H9 (cell line): ENCODE data around the gene MFSD6. TPM values are rescaled to one million over a fixed set of nuclear protein-coding genes. Genes with fewer than 3 reads are reported as not detected.

Experiments used
- DNase-seq: peaks from one replicate; pipeline ENCODE4 v3.0.0-alpha.2; 2017
- H2AFZ ChIP-seq: one replicate; pipeline ENCODE4 v1.6.1; 2013; ENCODE audit warnings: mild to moderate bottlenecking, low read length, control low read depth, moderate library complexity
- H2AK5ac ChIP-seq: 2 replicates; pipeline ENCODE4 v1.6.1; 2013; ENCODE audit warnings: low read length, control low read depth, mixed read lengths; ENCODE audit not compliant: insufficient read length
- H2BK120ac ChIP-seq: one replicate; pipeline ENCODE4 v1.6.1; 2013; ENCODE audit warnings: low read depth, mild to moderate bottlenecking, low read length, control low read depth, inconsistent platforms; ENCODE audit not compliant: poor library complexity, severe bottlenecking
- H2BK12ac ChIP-seq: 2 replicates; pipeline ENCODE4 v1.6.1; 2013; ENCODE audit warnings: low read length, control low read depth, mixed read lengths, low read depth; ENCODE audit not compliant: insufficient read length
- H2BK15ac ChIP-seq: 2 replicates; pipeline ENCODE4 v1.6.1; 2013; ENCODE audit warnings: low read depth, low read length, control low read depth
- H2BK20ac ChIP-seq: one replicate; pipeline ENCODE4 v1.6.1; 2013; ENCODE audit warnings: low read depth, mild to moderate bottlenecking, low read length, control low read depth, inconsistent platforms; ENCODE audit not compliant: poor library complexity, severe bottlenecking
- H2BK5ac ChIP-seq: 2 replicates; pipeline ENCODE4 v1.6.1; 2013; ENCODE audit warnings: low read length, control low read depth, mixed read lengths; ENCODE audit not compliant: insufficient read length
- H3K14ac ChIP-seq: 2 replicates; pipeline ENCODE4 v1.6.1; 2013; ENCODE audit warnings: low read length, control low read depth; ENCODE audit not compliant: insufficient read depth
- H3K18ac ChIP-seq: 2 replicates; pipeline ENCODE4 v1.6.1; 2013; ENCODE audit warnings: low read depth, mild to moderate bottlenecking, mixed read lengths, low read length, control low read depth; ENCODE audit not compliant: insufficient read length
- H3K23ac ChIP-seq: 2 replicates; pipeline ENCODE4 v1.6.1; 2013; ENCODE audit warnings: low read length, control low read depth, mixed read lengths, low read depth; ENCODE audit not compliant: insufficient read length
- H3K23me2 ChIP-seq: 2 replicates; pipeline ENCODE4 v1.6.1; 2013; ENCODE audit warnings: low read depth, mild to moderate bottlenecking, mixed read lengths, low read length, control low read depth; ENCODE audit not compliant: insufficient read length, poor library complexity, severe bottlenecking
- H3K27ac ChIP-seq: 2 replicates; pipeline ENCODE4 v1.5.1; 2013; ENCODE audit warnings: low read length, control low read depth, mixed read lengths, low read depth; ENCODE audit not compliant: insufficient read length
- H3K27me3 ChIP-seq: 2 replicates; pipeline ENCODE4 v1.6.1; 2013; ENCODE audit warnings: low read length, control low read depth, inconsistent platforms; ENCODE audit not compliant: insufficient read depth
- H3K4ac ChIP-seq: 2 replicates; pipeline ENCODE4 v1.6.1; 2013; ENCODE audit warnings: low read depth, mild to moderate bottlenecking, control low read depth, inconsistent platforms, low read length, moderate library complexity
- H3K4me1 ChIP-seq: 2 replicates; pipeline ENCODE4 v1.6.1; 2013; ENCODE audit warnings: low read length, control low read depth, inconsistent platforms; ENCODE audit not compliant: insufficient read depth
- H3K4me2 ChIP-seq: 2 replicates; pipeline ENCODE4 v1.6.1; 2013; ENCODE audit warnings: low read length, control low read depth, mixed read lengths; ENCODE audit not compliant: insufficient read length, insufficient read depth
- H3K56ac ChIP-seq: 2 replicates; pipeline ENCODE4 v1.6.1; 2013; ENCODE audit warnings: low read depth, mild to moderate bottlenecking, mixed read lengths, low read length, control low read depth; ENCODE audit not compliant: insufficient read length
- H3K79me1 ChIP-seq: 2 replicates; pipeline ENCODE4 v1.6.1; 2013; ENCODE audit warnings: low read depth, mild to moderate bottlenecking, moderate library complexity, low read length, control low read depth, inconsistent platforms; ENCODE audit not compliant: insufficient read depth, poor library complexity, severe bottlenecking
- H3K79me2 ChIP-seq: 2 replicates; pipeline ENCODE4 v1.6.1; 2013; ENCODE audit warnings: low read length, control low read depth, inconsistent platforms; ENCODE audit not compliant: insufficient read depth
- H3K9ac ChIP-seq: 2 replicates; pipeline ENCODE4 v1.6.1; 2013; ENCODE audit warnings: low read length, control low read depth, mixed read lengths; ENCODE audit not compliant: insufficient read length; ENCODE audit errors: extremely low read depth
- H3K9me3 ChIP-seq: one replicate; pipeline ENCODE4 v1.6.1; 2013; ENCODE audit warnings: low read depth, low read length, inconsistent platforms; ENCODE audit not compliant: control insufficient read depth
- H3T11ph ChIP-seq: one replicate; pipeline ENCODE4 v1.6.1; 2013; ENCODE audit warnings: mild to moderate bottlenecking, low read length, control low read depth, inconsistent platforms
- H4K20me1 ChIP-seq: one replicate; pipeline ENCODE4 v1.6.1; 2013; ENCODE audit not compliant: control insufficient read depth, insufficient read length, insufficient read depth
- H4K5ac ChIP-seq: 2 replicates; pipeline ENCODE4 v1.6.1; 2013; ENCODE audit warnings: low read depth, mild to moderate bottlenecking, mixed read lengths, low read length, control low read depth; ENCODE audit not compliant: insufficient read length
- H4K8ac ChIP-seq: replicated peaks from 2 replicates; pipeline ENCODE4 v1.6.1; 2013; ENCODE audit warnings: low read length, control low read depth, mixed read lengths, low read depth; ENCODE audit not compliant: insufficient read length
- H4K91ac ChIP-seq: 2 replicates; pipeline ENCODE4 v1.6.1; 2013; ENCODE audit warnings: low read depth, mild to moderate bottlenecking, moderate library complexity, mixed read lengths, low read length, control low read depth; ENCODE audit not compliant: insufficient read length
- H3K27ac Mint-ChIP-seq, 3 experiments: 2 replicates in 2 of 3; 3 replicates in 1 of 3; pipeline ENCODE4 v1.8.0; 2020 to 2021; ENCODE audit warnings: mixed read lengths in 3 of 3, mild to moderate bottlenecking in 1 of 3, moderate library complexity in 1 of 3
- H3K27me3 Mint-ChIP-seq: 2 replicates; pipeline ENCODE4 v1.8.0; 2021; ENCODE audit warnings: low read depth, mild to moderate bottlenecking, moderate library complexity, mixed read lengths
- H3K36me3 Mint-ChIP-seq, 3 experiments: 2 replicates in 2 of 3; 3 replicates in 1 of 3; pipeline ENCODE4 v1.8.0; 2020 to 2021; ENCODE audit warnings: low read depth in 3 of 3, mixed read lengths in 3 of 3; ENCODE audit not compliant: insufficient read depth in 1 of 3
- H3K4me1 Mint-ChIP-seq, 2 experiments: 2 replicates each; pipeline ENCODE4 v1.8.0; 2020; ENCODE audit warnings: mixed read lengths in 2 of 2
- H3K4me3 Mint-ChIP-seq, 2 experiments: 2 replicates in 1 of 2; 3 replicates in 1 of 2; pipeline ENCODE4 v1.8.0; 2020 to 2021; ENCODE audit warnings: mild to moderate bottlenecking in 2 of 2, mixed read lengths in 2 of 2, moderate library complexity in 1 of 2
- H3K9me3 Mint-ChIP-seq, 2 experiments: 2 replicates in 1 of 2; 3 replicates in 1 of 2; pipeline ENCODE4 v1.8.0; 2020; ENCODE audit warnings: mild to moderate bottlenecking in 2 of 2, mixed read lengths in 2 of 2, moderate library complexity in 1 of 2
- WGBS: extraction: QIAGEN DNeasy Blood & Tissue Kit; methylation state at CpG from one replicate; pipeline ENCODE4 v1.1.7; 2013; ENCODE audit warnings: missing lambda C conversion rate, low lambda C conversion rate, mixed read lengths; ENCODE audit not compliant: insufficient read length; ENCODE audit errors: extremely low coverage; 5-methylcytosine and 5-hydroxymethylcytosine counted together
- total RNA-seq: library from RNA; stranded (reverse); gene quantifications from 2 replicates; pipeline ENCODE4 v1.2.1, GENCODE V29; 2021
- TF ChIP-seq, protein P1 (sequence below): fragments of 200-600 bp; sonication (generic); conservative IDR thresholded peaks from 3 replicates; pipeline ENCODE4 v1.8.0; 2021; ENCODE audit warnings: antibody characterized with exemption, mild to moderate bottlenecking

Gene MFSD6
- total RNA-seq, 1 experiment from 2014 or later: 4.0 TPM

DNA sequence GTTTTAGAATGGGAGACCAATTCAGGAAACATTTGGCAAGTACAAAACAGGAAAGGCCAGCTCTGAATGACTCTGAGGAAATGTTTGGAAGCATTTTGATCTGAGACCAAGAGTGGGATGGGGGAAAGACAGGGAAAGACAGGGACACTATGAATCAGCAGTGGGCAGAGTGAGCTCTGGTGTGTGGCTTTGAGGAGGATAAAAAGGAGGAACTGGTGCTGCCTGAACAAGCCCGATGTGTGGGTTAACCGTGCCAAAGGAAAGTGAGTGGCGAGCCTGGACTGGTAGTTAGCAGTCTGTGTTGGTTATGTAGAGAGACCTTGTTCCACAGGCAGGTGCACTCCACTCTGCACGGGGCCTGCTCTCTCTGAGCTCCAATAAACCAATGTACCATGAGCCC is 5.3 kb downstream of the MFSD6 start:
- Histone ChIP-seq H2BK120ac (no peak overlapping the region), H3K4ac (no peak overlapping the region), H3K23ac (no peak overlapping the region), H2BK20ac (no peak overlapping the region), H3K18ac (peak overlapping the region; percentile 38), H2BK12ac (no peak overlapping the region), H2AK5ac (no peak overlapping the region), H3K4me1 (peaks cover 6% of the 10 kb centered on the region; the same call in 1 of the 2 replicates), H3T11ph (no peak overlapping the region), H3K14ac (peak overlapping the region; percentile 10), H3K27me3 (no peaks in the 10 kb centered on the region; the same call in 1 of the 2 replicates), H4K20me1 (no peaks in the 10 kb centered on the region), H4K8ac (no peak overlapping the region), H3K27ac (no peak overlapping the region), H3K23me2 (no peaks in the 10 kb centered on the region), H3K56ac (no peak overlapping the region), H4K91ac (no peak overlapping the region), H2AFZ (no peak overlapping the region), H2BK5ac (no peak overlapping the region), H3K9ac (no peak overlapping the region), H3K9me3 (no peaks in the 10 kb centered on the region), H3K4me2 (no peak overlapping the region), H3K79me2 (no peaks in the 10 kb centered on the region), H3K79me1 (no peaks in the 10 kb centered on the region), H4K5ac (no peak overlapping the region), H2BK15ac (no peak overlapping the region)
- DNase-seq: no peak
- H3K9me3 Mint-ChIP-seq: no peaks in the 10 kb centered on the region
- H3K4me3 Mint-ChIP-seq: no peak overlapping the region; a peak in 1 of 5 replicates
- H3K27me3 Mint-ChIP-seq: peaks cover 20% of the 10 kb centered on the region
- H3K27ac Mint-ChIP-seq: peak overlapping the region; percentile 19 to 59 (median 40); a peak in 4 of 7 replicates
- TF ChIP-seq, protein P1, sequence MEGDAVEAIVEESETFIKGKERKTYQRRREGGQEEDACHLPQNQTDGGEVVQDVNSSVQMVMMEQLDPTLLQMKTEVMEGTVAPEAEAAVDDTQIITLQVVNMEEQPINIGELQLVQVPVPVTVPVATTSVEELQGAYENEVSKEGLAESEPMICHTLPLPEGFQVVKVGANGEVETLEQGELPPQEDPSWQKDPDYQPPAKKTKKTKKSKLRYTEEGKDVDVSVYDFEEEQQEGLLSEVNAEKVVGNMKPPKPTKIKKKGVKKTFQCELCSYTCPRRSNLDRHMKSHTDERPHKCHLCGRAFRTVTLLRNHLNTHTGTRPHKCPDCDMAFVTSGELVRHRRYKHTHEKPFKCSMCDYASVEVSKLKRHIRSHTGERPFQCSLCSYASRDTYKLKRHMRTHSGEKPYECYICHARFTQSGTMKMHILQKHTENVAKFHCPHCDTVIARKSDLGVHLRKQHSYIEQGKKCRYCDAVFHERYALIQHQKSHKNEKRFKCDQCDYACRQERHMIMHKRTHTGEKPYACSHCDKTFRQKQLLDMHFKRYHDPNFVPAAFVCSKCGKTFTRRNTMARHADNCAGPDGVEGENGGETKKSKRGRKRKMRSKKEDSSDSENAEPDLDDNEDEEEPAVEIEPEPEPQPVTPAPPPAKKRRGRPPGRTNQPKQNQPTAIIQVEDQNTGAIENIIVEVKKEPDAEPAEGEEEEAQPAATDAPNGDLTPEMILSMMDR: no peak
- WGBS: no CpG with 5 or more reads among the region's 4 CpGs
- peaks cover 20 to 21% of the 10 kb centered on the region in 2 experiments for H3K4me1 Mint-ChIP-seq
- no peaks in the 10 kb centered on the region for H3K36me3 Mint-ChIP-seq
